Liver (tissue), 9 donors: ENCODE measurements around the gene TAF4. TPM values are rescaled to one million over a fixed set of nuclear protein-coding genes. Genes with fewer than 3 reads are reported as not detected.

Experiments used
- DNase-seq: peaks from one replicate; pipeline ENCODE4 v3.0.0-alpha.2; 2017; ENCODE audit warnings: low spot score
- H3K27ac ChIP-seq, 2 donors: one replicate each; pipeline ENCODE4 v1.7.0; 2013; ENCODE audit warnings: inconsistent platforms in 2 of 2, low read length in 2 of 2, control low read depth in 1 of 2, low read depth in 1 of 2, mild to moderate bottlenecking in 1 of 2
- H3K27me3 ChIP-seq, 4 donors: one replicate each; pipeline versions ENCODE4 v1.6.1 to v1.7.0; 2013; ENCODE audit warnings: low read length in 3 of 4, inconsistent platforms in 1 of 4, mild to moderate bottlenecking in 1 of 4, moderate library complexity in 1 of 4; ENCODE audit not compliant: control insufficient read depth in 4 of 4, insufficient read depth in 4 of 4
- H3K36me3 ChIP-seq, 4 donors: one replicate each; pipeline versions ENCODE4 v1.6.1 to v1.7.0; 2013; ENCODE audit warnings: low read length in 3 of 4, mild to moderate bottlenecking in 3 of 4, low read depth in 1 of 4, moderate library complexity in 1 of 4; ENCODE audit not compliant: control insufficient read depth in 4 of 4, insufficient read depth in 3 of 4
- H3K4me1 ChIP-seq, 4 donors: one replicate each; pipeline versions ENCODE4 v1.6.1 to v1.7.0; 2013; ENCODE audit warnings: low read length in 3 of 4, mild to moderate bottlenecking in 3 of 4, moderate library complexity in 1 of 4; ENCODE audit not compliant: control insufficient read depth in 4 of 4, insufficient read depth in 4 of 4
- H3K4me3 ChIP-seq, 3 donors: one replicate each; pipeline versions ENCODE4 v1.6.1 to v1.7.0; 2013; ENCODE audit warnings: low read length in 3 of 3, control low read depth in 1 of 3, low read depth in 1 of 3, mild to moderate bottlenecking in 1 of 3
- H3K9ac ChIP-seq, 2 donors: one replicate each; pipeline ENCODE4 v1.7.0; 2013; ENCODE audit warnings: low read length in 2 of 2, mild to moderate bottlenecking in 2 of 2, moderate library complexity in 2 of 2, control low read depth in 1 of 2, low read depth in 1 of 2
- H3K9me3 ChIP-seq, 4 donors: one replicate each; pipeline versions ENCODE4 v1.6.1 to v1.7.0; 2013; ENCODE audit warnings: low read length in 3 of 4; ENCODE audit not compliant: control insufficient read depth in 4 of 4
- CTCF ChIP-seq: fragments of 150-350 bp; IDR thresholded peaks from 2 replicates; pipeline ENCODE4 v1.5.1; 2017; ENCODE audit warnings: improper control_type of control experiment, low read depth, low read length; ENCODE audit not compliant: missing input control
- EGR1 ChIP-seq, 2 donors: IDR thresholded peaks; 2 replicates each; pipeline ENCODE4 v1.6.1; 2016 to 2018; ENCODE audit warnings: antibody characterized with exemption in 2 of 2, low read depth in 2 of 2
- FOXA1 ChIP-seq: IDR thresholded peaks from 2 replicates; pipeline ENCODE4 v1.6.1; 2016; ENCODE audit warnings: antibody characterized with exemption
- FOXA2 ChIP-seq: IDR thresholded peaks from 2 replicates; pipeline ENCODE4 v1.6.1; 2016; ENCODE audit warnings: antibody characterized with exemption
- GABPA ChIP-seq, 2 donors: IDR thresholded peaks in 1 of 2; conservative IDR thresholded peaks in 1 of 2; 2 replicates each; pipeline ENCODE4 v1.6.1; 2016; ENCODE audit warnings: antibody characterized with exemption in 2 of 2, mild to moderate bottlenecking in 1 of 2, moderate library complexity in 1 of 2
- HNF4A ChIP-seq, 2 donors: conservative IDR thresholded peaks; 2 replicates each; pipeline ENCODE4 v1.6.1; 2016; ENCODE audit warnings: antibody characterized with exemption in 2 of 2, mild to moderate bottlenecking in 2 of 2
- HNF4G ChIP-seq: IDR thresholded peaks from 2 replicates; pipeline ENCODE4 v1.6.1; 2016; ENCODE audit warnings: antibody characterized with exemption
- JUND ChIP-seq, 2 donors: IDR thresholded peaks; 2 replicates each; pipeline ENCODE4 v1.6.1; 2016; ENCODE audit warnings: antibody characterized with exemption in 2 of 2
- NR2F2 ChIP-seq: IDR thresholded peaks from 2 replicates; pipeline ENCODE4 v1.6.1; 2016; ENCODE audit warnings: antibody characterized with exemption
- RAD21 ChIP-seq, 2 donors: IDR thresholded peaks; 2 replicates each; pipeline ENCODE4 v1.6.1; 2016; ENCODE audit warnings: antibody characterized with exemption in 2 of 2, mild to moderate bottlenecking in 2 of 2
- REST ChIP-seq: IDR thresholded peaks from 2 replicates; pipeline ENCODE4 v1.6.1; 2016; ENCODE audit warnings: antibody characterized with exemption, mild to moderate bottlenecking
- RXRA ChIP-seq, 2 donors: IDR thresholded peaks; 2 replicates each; pipeline ENCODE4 v1.6.1; 2017 to 2018; ENCODE audit warnings: antibody characterized with exemption in 2 of 2, mild to moderate bottlenecking in 1 of 2
- SP1 ChIP-seq: IDR thresholded peaks from 2 replicates; pipeline ENCODE4 v1.6.1; 2018; ENCODE audit warnings: antibody characterized with exemption, mild to moderate bottlenecking
- TAF1 ChIP-seq: conservative IDR thresholded peaks from 2 replicates; pipeline ENCODE4 v1.6.1; 2016; ENCODE audit warnings: antibody characterized with exemption, mild to moderate bottlenecking
- YY1 ChIP-seq: IDR thresholded peaks from 2 replicates; pipeline ENCODE4 v1.6.1; 2016; ENCODE audit warnings: antibody characterized with exemption, mild to moderate bottlenecking
- WGBS: extraction: QIAGEN DNeasy Blood & Tissue Kit; methylation state at CpG from one replicate; pipeline ENCODE4 v1.1.7; 2013; 5-methylcytosine and 5-hydroxymethylcytosine counted together
- polyA plus RNA-seq, 2 donors: library from polyadenylated mRNA; stranded (reverse) in 1 of 2; unstranded in 1 of 2; fragments of 200-250 nt in 1 of 2; fragments of >200 nt in 1 of 2; fragmentation: Nextera tagmentation in 1 of 2; extraction: Ambion mirVana in 1 of 2; gene quantifications; one replicate each; pipeline versions ENCODE4 v1.2.1 to v1.2.3, GENCODE V29; 2013 to 2015
- total RNA-seq, 2 donors: library from RNA; depleted of rRNA; stranded (reverse); fragments of >200 nt; gene quantifications; one replicate each; pipeline ENCODE4 v1.2.3, GENCODE V29; 2014
- TF ChIP-seq, protein P1 (sequence below): IDR thresholded peaks from 2 replicates; pipeline ENCODE4 v1.6.1; 2016; ENCODE audit warnings: antibody characterized with exemption
- TF ChIP-seq, protein P2 (sequence below): IDR thresholded peaks from 2 replicates; pipeline ENCODE4 v1.6.1; 2016; ENCODE audit warnings: antibody characterized with exemption
- TF ChIP-seq, protein P3 (sequence below): IDR thresholded peaks from 2 replicates; pipeline ENCODE4 v1.6.1; 2016; ENCODE audit warnings: antibody characterized with exemption
- donor health status: healthy.
- donor health status: healthy.
- donor health status: healthy.
- donor health status: healthy.
- donor health status: healthy.

Gene TAF4
- total and polyA plus RNA-seq, 4 donors: 2.0 to 11.8 (median 5.6) TPM

- no peak for TF ChIP-seq RAD21 (IDR thresholded peaks at IDR 0.05)
- no peak for TF ChIP-seq GABPA (IDR thresholded peaks at IDR 0.05 in 1 of 2, conservative IDR thresholded peaks at IDR 0.05 in 1 of 2)
- no peak for TF ChIP-seq HNF4G
- no peak for TF ChIP-seq NR2F2
- no peak for TF ChIP-seq RXRA (IDR thresholded peaks at IDR 0.05)
- H3K4me3 ChIP-seq: no peak overlapping the region
- H3K4me1 ChIP-seq: peaks cover 5 to 15% (median 9%) of the 10 kb centered on the region in 4 donors
- H3K9ac ChIP-seq: no peak overlapping the region
- peaks cover 12 to 56% (median 24%) of the 10 kb centered on the region in 4 donors for H3K36me3 ChIP-seq
- DNase-seq: no peak
- H3K27ac ChIP-seq: peak overlapping the region; percentile 41 to 61
- H3K9me3 ChIP-seq: no peaks in the 10 kb centered on the region
- no peaks in the 10 kb centered on the region for H3K27me3 ChIP-seq
- WGBS: 95% methylated on average over 24 of the region's 24 CpGs
These were observed 61.9 kb downstream of the TAF4 start for GRCh38 chr20:62003567-62004405.

DNA sequence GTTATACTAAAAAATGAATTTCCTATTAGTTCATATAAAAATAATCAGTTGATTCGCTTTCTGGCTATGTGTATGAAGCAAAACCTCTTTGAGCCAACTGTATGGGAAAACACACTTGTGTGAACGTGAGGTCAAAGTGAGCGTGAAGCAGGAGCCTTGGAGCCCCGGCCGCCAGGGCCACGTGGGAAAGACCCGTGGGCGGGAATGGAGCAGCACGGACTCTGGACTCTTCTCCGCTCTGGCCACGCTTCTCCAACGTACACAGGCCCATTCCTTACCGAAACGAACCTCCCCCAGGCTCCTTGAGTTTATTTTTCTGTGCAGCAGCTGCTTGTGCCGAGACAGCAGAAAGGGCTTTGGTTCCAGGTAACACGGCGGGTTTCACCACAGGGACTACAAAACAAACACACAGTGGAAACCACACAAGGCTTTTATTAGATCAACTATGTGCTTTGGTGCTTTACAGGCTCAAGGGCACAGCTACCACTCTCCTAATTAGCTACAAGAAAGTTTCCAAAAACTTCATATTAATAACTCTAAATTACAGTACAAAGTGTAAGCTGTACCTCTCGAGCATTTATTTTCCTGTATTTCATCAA is 62.7 kb downstream of the TAF4 start:
- Histone ChIP-seq H3K9ac (peak overlapping the region in 1 of 2 donors; percentile 38), H3K36me3 (peaks cover 11 to 58% (median 25%) of the 10 kb centered on the region in 4 donors), H3K27me3 (no peaks in the 10 kb centered on the region), H3K4me1 (peaks cover 5 to 15% (median 9%) of the 10 kb centered on the region in 4 donors), H3K4me3 (no peak overlapping the region), H3K27ac (peak overlapping the region; percentile 41 to 61), H3K9me3 (no peaks in the 10 kb centered on the region)
- 47% methylated on average over 18 of the region's 18 CpGs for WGBS
- TF ChIP-seq HNF4G (peak; percentile 30), RXRA (IDR thresholded peaks at IDR 0.05) (peak in 1 of 2 donors; percentile 59), FOXA1 (no peak), YY1 (no peak), CTCF (no peak), SP1 (peak; percentile 69), RAD21 (IDR thresholded peaks at IDR 0.05) (peak in 1 of 2 donors; percentile 9), JUND (IDR thresholded peaks at IDR 0.05) (peak in 1 of 2 donors; percentile 48), FOXA2 (peak; percentile 35), GABPA (IDR thresholded peaks at IDR 0.05 in 1 of 2, conservative IDR thresholded peaks at IDR 0.05 in 1 of 2) (no peak), NR2F2 (no peak), EGR1 (IDR thresholded peaks at IDR 0.05; ENCODE audit: low read depth in 2 of 2) (peak; percentile 81 to 91), REST (no peak), HNF4A (conservative IDR thresholded peaks at IDR 0.05) (peak; percentile 74 to 85), TAF1 (no peak)
- TF ChIP-seq, protein P1, sequence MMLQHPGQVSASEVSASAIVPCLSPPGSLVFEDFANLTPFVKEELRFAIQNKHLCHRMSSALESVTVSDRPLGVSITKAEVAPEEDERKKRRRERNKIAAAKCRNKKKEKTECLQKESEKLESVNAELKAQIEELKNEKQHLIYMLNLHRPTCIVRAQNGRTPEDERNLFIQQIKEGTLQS: no peak
- TF ChIP-seq, protein P2, sequence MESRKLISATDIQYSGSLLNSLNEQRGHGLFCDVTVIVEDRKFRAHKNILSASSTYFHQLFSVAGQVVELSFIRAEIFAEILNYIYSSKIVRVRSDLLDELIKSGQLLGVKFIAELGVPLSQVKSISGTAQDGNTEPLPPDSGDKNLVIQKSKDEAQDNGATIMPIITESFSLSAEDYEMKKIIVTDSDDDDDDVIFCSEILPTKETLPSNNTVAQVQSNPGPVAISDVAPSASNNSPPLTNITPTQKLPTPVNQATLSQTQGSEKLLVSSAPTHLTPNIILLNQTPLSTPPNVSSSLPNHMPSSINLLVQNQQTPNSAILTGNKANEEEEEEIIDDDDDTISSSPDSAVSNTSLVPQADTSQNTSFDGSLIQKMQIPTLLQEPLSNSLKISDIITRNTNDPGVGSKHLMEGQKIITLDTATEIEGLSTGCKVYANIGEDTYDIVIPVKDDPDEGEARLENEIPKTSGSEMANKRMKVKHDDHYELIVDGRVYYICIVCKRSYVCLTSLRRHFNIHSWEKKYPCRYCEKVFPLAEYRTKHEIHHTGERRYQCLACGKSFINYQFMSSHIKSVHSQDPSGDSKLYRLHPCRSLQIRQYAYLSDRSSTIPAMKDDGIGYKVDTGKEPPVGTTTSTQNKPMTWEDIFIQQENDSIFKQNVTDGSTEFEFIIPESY: no peak
- TF ChIP-seq, protein P3, sequence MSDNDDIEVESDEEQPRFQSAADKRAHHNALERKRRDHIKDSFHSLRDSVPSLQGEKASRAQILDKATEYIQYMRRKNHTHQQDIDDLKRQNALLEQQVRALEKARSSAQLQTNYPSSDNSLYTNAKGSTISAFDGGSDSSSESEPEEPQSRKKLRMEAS: peak; percentile 69
- DNase-seq: no peak
